Measurements from ENCODE around the gene NKD2.

DNA sequence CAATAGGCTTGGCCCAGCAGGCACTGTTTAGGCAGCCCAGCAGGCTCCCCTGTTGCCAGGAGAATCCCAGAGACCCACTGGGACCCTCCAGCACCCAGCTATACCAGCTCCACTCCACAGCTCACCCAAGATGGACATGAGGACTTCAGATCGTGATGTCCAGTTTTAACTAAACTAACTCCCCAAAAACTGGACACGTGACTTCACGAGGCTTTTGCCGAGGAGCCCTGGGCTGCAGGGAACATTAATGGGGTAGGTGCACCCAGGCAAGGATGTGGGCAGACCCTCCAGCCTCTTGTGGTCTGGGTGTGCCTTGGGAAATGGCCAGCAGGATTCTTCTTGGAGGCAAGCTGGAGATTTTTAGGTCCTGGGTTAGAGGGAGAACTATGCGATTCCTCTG, 8.9 kb upstream of the NKD2 start:
- TF ChIP-seq CTCF (IDR thresholded peaks at IDR 0.05; ENCODE audit: insufficient read depth, low read depth, low read length) (no peak), EZH2 (IDR thresholded peaks at IDR 0.05; ENCODE audit: insufficient read depth, low read length) (no peak)

All from astrocyte (in vitro differentiated cells and primary cell).